Neural cell (in vitro differentiated cells): Measurements from ENCODE around the gene CCDC136. TPM values are rescaled to one million over a fixed set of nuclear protein-coding genes. Genes with fewer than 3 reads are reported as not detected.

ENCODE experiments used
- H2AFZ ChIP-seq: fragments of 200-600, 300-800 bp; sonication (generic), shearing (Covaris generic); 2 replicates; pipeline ENCODE4 v1.6.0; 2014; ENCODE audit warnings: low read depth, mild to moderate bottlenecking, antibody characterized with exemption, low read length, moderate library complexity
- H3F3A ChIP-seq: fragments of 200-600 bp; shearing (Covaris generic); 2 replicates; pipeline ENCODE4 v1.6.1; 2016; ENCODE audit warnings: mild to moderate bottlenecking, moderate library complexity, mixed read lengths, antibody characterized with exemption, low read length; ENCODE audit not compliant: insufficient read depth, poor library complexity, severe bottlenecking
- H3K27ac ChIP-seq: fragments of 200-600, 300-800 bp; sonication (generic), shearing (Covaris generic); 2 replicates; pipeline ENCODE4 v1.5.1; 2014; ENCODE audit warnings: mild to moderate bottlenecking, low read length, moderate library complexity
- H3K27me3 ChIP-seq: fragments of 300-800, 200-600 bp; sonication (generic), shearing (Covaris generic); 2 replicates; pipeline ENCODE4 v1.6.0; 2014; ENCODE audit warnings: mild to moderate bottlenecking, low read depth, low read length, moderate library complexity; ENCODE audit not compliant: insufficient read depth
- H3K36me3 ChIP-seq: fragments of 300-800, 200-600 bp; sonication (generic), shearing (Covaris generic); 2 replicates; pipeline ENCODE4 v1.5.1; 2014; ENCODE audit warnings: mild to moderate bottlenecking, antibody characterized with exemption, low read length, moderate library complexity; ENCODE audit not compliant: insufficient read depth
- H3K4me2 ChIP-seq: fragments of 300-800, 200-600 bp; sonication (generic), shearing (Covaris generic); 2 replicates; pipeline ENCODE4 v1.6.0; 2014; ENCODE audit warnings: mild to moderate bottlenecking, low read length
- H3K4me3 ChIP-seq: fragments of 300-800, 200-600 bp; sonication (generic), shearing (Covaris generic); 2 replicates; pipeline ENCODE4 v1.5.1; 2014; ENCODE audit warnings: mild to moderate bottlenecking, low read length, moderate library complexity
- H3K79me2 ChIP-seq: fragments of 200-600 bp; shearing (Covaris generic); replicated peaks from 2 replicates; pipeline ENCODE4 v1.6.0; 2014; ENCODE audit warnings: mild to moderate bottlenecking, low read length, moderate library complexity; ENCODE audit not compliant: insufficient read depth
- H3K9ac ChIP-seq: fragments of 300-800, 200-600 bp; sonication (generic), shearing (Covaris generic); 2 replicates; pipeline ENCODE4 v1.6.1; 2016; ENCODE audit warnings: mild to moderate bottlenecking, low read length, mixed read lengths
- H3K9me2 ChIP-seq: fragments of 200-600 bp; shearing (Covaris generic); 2 replicates; pipeline ENCODE4 v1.6.1; 2016; ENCODE audit warnings: mild to moderate bottlenecking, low read length, mixed read lengths; ENCODE audit not compliant: insufficient read depth
- H3K9me3 ChIP-seq: fragments of 200-600, 300-800 bp; sonication (generic), shearing (Covaris generic); 2 replicates; pipeline ENCODE4 v1.6.1; 2016; ENCODE audit warnings: mild to moderate bottlenecking, mixed run types, low read length, moderate library complexity, mixed read lengths
- H4K20me1 ChIP-seq: fragments of 200-600 bp; shearing (Covaris generic); 2 replicates; pipeline ENCODE4 v1.6.1; 2016; ENCODE audit warnings: mild to moderate bottlenecking, mixed run types; ENCODE audit not compliant: insufficient read depth
- EP300 ChIP-seq: fragments of 450-650 bp; conservative IDR thresholded peaks from 2 replicates; pipeline ENCODE4 v1.6.1; 2014; ENCODE audit warnings: antibody characterized with exemption, mild to moderate bottlenecking, moderate library complexity; ENCODE audit not compliant: poor library complexity, severe bottlenecking
- EZH2 ChIP-seq: fragments of 200-600, 300-800 bp; shearing (Covaris generic), sonication (generic); IDR thresholded peaks from 2 replicates; pipeline ENCODE4 v1.6.1; 2014; ENCODE audit warnings: antibody characterized with exemption, low read length, borderline replicate concordance, mild to moderate bottlenecking; ENCODE audit not compliant: insufficient read depth, poor library complexity, severe bottlenecking
- MXI1 ChIP-seq: fragments of 450-650 bp; conservative IDR thresholded peaks from 2 replicates; pipeline ENCODE4 v1.6.1; 2014; ENCODE audit warnings: antibody characterized with exemption, mild to moderate bottlenecking; ENCODE audit not compliant: poor library complexity, severe bottlenecking
- POLR2AphosphoS5 ChIP-seq: IDR thresholded peaks from 2 replicates; pipeline ENCODE4 v1.6.1; 2012
- RAD21 ChIP-seq: fragments of 450-650 bp; conservative IDR thresholded peaks from 2 replicates; pipeline ENCODE4 v1.6.1; 2014; ENCODE audit warnings: antibody characterized with exemption, mild to moderate bottlenecking, moderate library complexity
- SMC3 ChIP-seq: fragments of 450-650 bp; conservative IDR thresholded peaks from 2 replicates; pipeline ENCODE4 v1.6.1; 2014; ENCODE audit warnings: antibody characterized with exemption, mild to moderate bottlenecking, moderate library complexity; ENCODE audit not compliant: poor library complexity
- TAF1 ChIP-seq: IDR thresholded peaks from 2 replicates; pipeline ENCODE4 v1.6.1; 2012; ENCODE audit warnings: low read depth
- polyA plus RNA-seq: library from polyadenylated mRNA; depleted of rRNA; stranded (reverse); fragments of >200 nt; gene quantifications from 2 replicates; pipeline ENCODE4 v1.2.3, GENCODE V29; 2014
- TF ChIP-seq, protein P1 (sequence below): IDR thresholded peaks from 2 replicates; pipeline ENCODE4 v1.6.1; 2012; ENCODE audit warnings: borderline replicate concordance
- TF ChIP-seq, protein P2 (sequence below): fragments of 450-650 bp; IDR thresholded peaks from 2 replicates; pipeline ENCODE4 v1.5.1; 2014; ENCODE audit warnings: antibody characterized with exemption, mild to moderate bottlenecking, moderate library complexity; ENCODE audit not compliant: poor library complexity, severe bottlenecking

The CCDC136 gene
- polyA plus RNA-seq, 1 donor from 2014 or later = 42.5 TPM

DNA sequence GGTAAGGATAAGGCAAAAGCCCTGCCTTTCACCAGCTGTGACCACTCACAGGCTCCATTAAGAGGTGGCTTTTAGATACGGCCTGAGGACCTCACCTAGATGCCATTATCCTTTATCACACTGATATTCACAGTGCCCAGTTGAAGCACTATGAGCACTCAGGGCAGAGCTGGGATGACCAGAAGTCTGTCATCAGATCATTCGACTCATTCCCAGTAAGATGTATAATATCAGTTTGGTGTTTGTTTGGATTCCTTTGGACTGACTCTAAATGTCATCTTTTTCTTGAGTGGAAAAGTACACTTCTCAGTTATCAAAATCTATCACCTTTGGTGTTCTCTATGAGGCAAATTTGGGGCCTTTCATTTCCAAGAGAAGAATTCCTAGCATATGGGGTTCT lies 18.7 kb downstream of the CCDC136 start:
- no peaks in the 10 kb centered on the region for H3K9me3 ChIP-seq
- peaks cover 10% of the 10 kb centered on the region for H3K36me3 ChIP-seq
- no peak overlapping the region for H2AFZ ChIP-seq
- no peaks in the 10 kb centered on the region for H3K9me2 ChIP-seq
- H3K27me3 ChIP-seq = no peaks in the 10 kb centered on the region
- no peak overlapping the region for H3K9ac ChIP-seq
- H3F3A ChIP-seq = no peaks in the 10 kb centered on the region
- no peak overlapping the region for H3K27ac ChIP-seq
- no peaks in the 10 kb centered on the region for H4K20me1 ChIP-seq
- TF ChIP-seq RAD21 = no peak
- TF ChIP-seq SMC3 = no peak
- no peak for TF ChIP-seq POLR2AphosphoS5
- TF ChIP-seq, protein P1, sequence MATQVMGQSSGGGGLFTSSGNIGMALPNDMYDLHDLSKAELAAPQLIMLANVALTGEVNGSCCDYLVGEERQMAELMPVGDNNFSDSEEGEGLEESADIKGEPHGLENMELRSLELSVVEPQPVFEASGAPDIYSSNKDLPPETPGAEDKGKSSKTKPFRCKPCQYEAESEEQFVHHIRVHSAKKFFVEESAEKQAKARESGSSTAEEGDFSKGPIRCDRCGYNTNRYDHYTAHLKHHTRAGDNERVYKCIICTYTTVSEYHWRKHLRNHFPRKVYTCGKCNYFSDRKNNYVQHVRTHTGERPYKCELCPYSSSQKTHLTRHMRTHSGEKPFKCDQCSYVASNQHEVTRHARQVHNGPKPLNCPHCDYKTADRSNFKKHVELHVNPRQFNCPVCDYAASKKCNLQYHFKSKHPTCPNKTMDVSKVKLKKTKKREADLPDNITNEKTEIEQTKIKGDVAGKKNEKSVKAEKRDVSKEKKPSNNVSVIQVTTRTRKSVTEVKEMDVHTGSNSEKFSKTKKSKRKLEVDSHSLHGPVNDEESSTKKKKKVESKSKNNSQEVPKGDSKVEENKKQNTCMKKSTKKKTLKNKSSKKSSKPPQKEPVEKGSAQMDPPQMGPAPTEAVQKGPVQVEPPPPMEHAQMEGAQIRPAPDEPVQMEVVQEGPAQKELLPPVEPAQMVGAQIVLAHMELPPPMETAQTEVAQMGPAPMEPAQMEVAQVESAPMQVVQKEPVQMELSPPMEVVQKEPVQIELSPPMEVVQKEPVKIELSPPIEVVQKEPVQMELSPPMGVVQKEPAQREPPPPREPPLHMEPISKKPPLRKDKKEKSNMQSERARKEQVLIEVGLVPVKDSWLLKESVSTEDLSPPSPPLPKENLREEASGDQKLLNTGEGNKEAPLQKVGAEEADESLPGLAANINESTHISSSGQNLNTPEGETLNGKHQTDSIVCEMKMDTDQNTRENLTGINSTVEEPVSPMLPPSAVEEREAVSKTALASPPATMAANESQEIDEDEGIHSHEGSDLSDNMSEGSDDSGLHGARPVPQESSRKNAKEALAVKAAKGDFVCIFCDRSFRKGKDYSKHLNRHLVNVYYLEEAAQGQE = no peak
- no peak for TF ChIP-seq TAF1
- no peak for TF ChIP-seq MXI1
- TF ChIP-seq, protein P2, sequence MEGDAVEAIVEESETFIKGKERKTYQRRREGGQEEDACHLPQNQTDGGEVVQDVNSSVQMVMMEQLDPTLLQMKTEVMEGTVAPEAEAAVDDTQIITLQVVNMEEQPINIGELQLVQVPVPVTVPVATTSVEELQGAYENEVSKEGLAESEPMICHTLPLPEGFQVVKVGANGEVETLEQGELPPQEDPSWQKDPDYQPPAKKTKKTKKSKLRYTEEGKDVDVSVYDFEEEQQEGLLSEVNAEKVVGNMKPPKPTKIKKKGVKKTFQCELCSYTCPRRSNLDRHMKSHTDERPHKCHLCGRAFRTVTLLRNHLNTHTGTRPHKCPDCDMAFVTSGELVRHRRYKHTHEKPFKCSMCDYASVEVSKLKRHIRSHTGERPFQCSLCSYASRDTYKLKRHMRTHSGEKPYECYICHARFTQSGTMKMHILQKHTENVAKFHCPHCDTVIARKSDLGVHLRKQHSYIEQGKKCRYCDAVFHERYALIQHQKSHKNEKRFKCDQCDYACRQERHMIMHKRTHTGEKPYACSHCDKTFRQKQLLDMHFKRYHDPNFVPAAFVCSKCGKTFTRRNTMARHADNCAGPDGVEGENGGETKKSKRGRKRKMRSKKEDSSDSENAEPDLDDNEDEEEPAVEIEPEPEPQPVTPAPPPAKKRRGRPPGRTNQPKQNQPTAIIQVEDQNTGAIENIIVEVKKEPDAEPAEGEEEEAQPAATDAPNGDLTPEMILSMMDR = no peak
- no peak for TF ChIP-seq EZH2
- no peak for TF ChIP-seq EP300
- H3K79me2 ChIP-seq = no peaks in the 10 kb centered on the region
- no peak overlapping the region for H3K4me2 ChIP-seq
- no peak overlapping the region for H3K4me3 ChIP-seq

DNA sequence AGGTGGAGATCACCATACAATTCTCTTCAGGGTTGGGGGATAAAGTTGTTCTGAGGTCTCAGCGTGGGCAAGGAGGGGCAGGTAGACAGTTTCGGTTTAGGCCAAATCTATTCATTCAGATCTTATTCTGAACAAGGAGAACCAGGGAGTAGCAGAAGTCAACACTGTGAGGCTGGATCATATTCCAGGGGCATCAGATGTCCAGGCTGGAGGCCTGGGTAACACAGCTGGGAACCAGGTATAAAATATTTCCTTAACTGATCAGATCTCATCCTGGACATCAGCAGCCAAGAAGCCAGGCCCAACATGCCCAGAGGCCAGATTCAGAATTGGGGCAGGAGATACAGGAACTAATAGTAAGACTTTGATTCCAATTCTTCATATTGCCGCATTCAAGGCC lies 19.2 kb downstream of the CCDC136 start:
- H3K36me3 ChIP-seq = peaks cover 8% of the 10 kb centered on the region

More for the DNA sequence above, 19.2 kb downstream of the CCDC136 start:
- no peak overlapping the region for H3K4me3 ChIP-seq
- no peaks in the 10 kb centered on the region for H3K9me2 ChIP-seq
- TF ChIP-seq MXI1 = no peak
- H3K79me2 ChIP-seq = no peaks in the 10 kb centered on the region
- H3K27ac ChIP-seq = no peak overlapping the region
- H3K4me2 ChIP-seq = no peak overlapping the region
- no peaks in the 10 kb centered on the region for H3F3A ChIP-seq
- H3K9ac ChIP-seq = no peak overlapping the region
- no peaks in the 10 kb centered on the region for H3K27me3 ChIP-seq
- H4K20me1 ChIP-seq = no peaks in the 10 kb centered on the region
- no peak overlapping the region for H2AFZ ChIP-seq
- H3K9me3 ChIP-seq = no peaks in the 10 kb centered on the region
